Mesenchymal stem cell (in vitro differentiated cells and primary cell): Measurements from ENCODE around the gene NAA16.
"Not testable (repeated sequence)": the region's sequence is repeated elsewhere in the genome, so short reads cannot be mapped to it uniquely, and the experiment has no call there.

Source experiments
- DNase-seq: peaks from one replicate; pipeline ENCODE4 v3.0.0-alpha.2; 2013
- H2AFZ ChIP-seq: one replicate; pipeline ENCODE4 v1.6.1; 2013; ENCODE audit warnings: low read depth, mild to moderate bottlenecking, control low read depth, inconsistent platforms, low read length, moderate library complexity
- H2AK5ac ChIP-seq: 2 replicates; pipeline ENCODE4 v1.6.1; 2013; ENCODE audit warnings: low read length, moderate library complexity, mild to moderate bottlenecking, inconsistent platforms; ENCODE audit not compliant: severe bottlenecking
- H2BK120ac ChIP-seq: one replicate; pipeline ENCODE4 v1.6.1; 2013; ENCODE audit warnings: low read depth, mild to moderate bottlenecking, inconsistent platforms, low read length, moderate library complexity
- H2BK12ac ChIP-seq, 2 experiments: one replicate each; pipeline ENCODE4 v1.6.1; 2013; ENCODE audit warnings: inconsistent platforms in 2 of 2, low read length in 2 of 2, mild to moderate bottlenecking in 2 of 2, moderate library complexity in 2 of 2, control low read depth in 1 of 2
- H2BK15ac ChIP-seq: one replicate; pipeline ENCODE4 v1.6.1; 2013; ENCODE audit warnings: mild to moderate bottlenecking, low read depth, inconsistent platforms; ENCODE audit not compliant: poor library complexity, severe bottlenecking
- H2BK5ac ChIP-seq: 2 replicates; pipeline ENCODE4 v1.6.1; 2013; ENCODE audit warnings: low read depth, mild to moderate bottlenecking, low read length, control low read depth, inconsistent platforms; ENCODE audit not compliant: poor library complexity, severe bottlenecking
- H3K14ac ChIP-seq, 2 experiments: one replicate each; pipeline ENCODE4 v1.6.1; 2013; ENCODE audit warnings: inconsistent platforms in 2 of 2, low read length in 2 of 2, control low read depth in 1 of 2, mild to moderate bottlenecking in 1 of 2, moderate library complexity in 1 of 2
- H3K18ac ChIP-seq, 2 experiments: one replicate each; pipeline ENCODE4 v1.6.1; 2013; ENCODE audit warnings: inconsistent platforms in 2 of 2, low read length in 2 of 2, control low read depth in 1 of 2, low read depth in 1 of 2, mild to moderate bottlenecking in 1 of 2
- H3K23ac ChIP-seq, 2 experiments: one replicate each; pipeline ENCODE4 v1.6.1; 2013; ENCODE audit warnings: inconsistent platforms in 2 of 2, low read length in 2 of 2, mild to moderate bottlenecking in 2 of 2, moderate library complexity in 2 of 2, control low read depth in 1 of 2
- H3K27ac ChIP-seq: 2 replicates; pipeline ENCODE4 v1.5.1; 2013; ENCODE audit warnings: mild to moderate bottlenecking, moderate library complexity, low read length, control low read depth, inconsistent platforms; ENCODE audit not compliant: poor library complexity, severe bottlenecking
- H3K27me3 ChIP-seq, 2 experiments: 2 replicates each; pipeline versions ENCODE4 v1.6.1 to v1.7.0; 2013; ENCODE audit warnings: low read length in 2 of 2, mild to moderate bottlenecking in 2 of 2, moderate library complexity in 2 of 2, control low read depth in 1 of 2, inconsistent platforms in 1 of 2; ENCODE audit not compliant: control insufficient read depth in 1 of 2, insufficient read depth in 1 of 2
- H3K36me3 ChIP-seq, 2 experiments: 2 replicates each; pipeline versions ENCODE4 v1.6.1 to v1.7.0; 2013; ENCODE audit warnings: low read length in 2 of 2, control low read depth in 1 of 2, inconsistent platforms in 1 of 2, low read depth in 1 of 2, mild to moderate bottlenecking in 1 of 2; ENCODE audit not compliant: insufficient read depth in 2 of 2, control insufficient read depth in 1 of 2
- H3K4ac ChIP-seq, 2 experiments: one replicate each; pipeline ENCODE4 v1.6.1; 2013; ENCODE audit warnings: inconsistent platforms in 2 of 2, low read length in 2 of 2, mild to moderate bottlenecking in 2 of 2, moderate library complexity in 2 of 2, control low read depth in 1 of 2, low read depth in 1 of 2
- H3K4me1 ChIP-seq: 2 replicates; pipeline ENCODE4 v1.6.1; 2013; ENCODE audit warnings: low read depth, low read length, control low read depth; ENCODE audit not compliant: control insufficient read depth, insufficient read depth
- H3K4me2 ChIP-seq: 2 replicates; pipeline ENCODE4 v1.6.1; 2013; ENCODE audit warnings: low read length, mild to moderate bottlenecking, inconsistent platforms; ENCODE audit not compliant: poor library complexity, severe bottlenecking
- H3K4me3 ChIP-seq, 2 experiments: 2 replicates each; pipeline versions ENCODE4 v1.5.1 to v1.7.0; 2013; ENCODE audit warnings: low read length in 2 of 2, mild to moderate bottlenecking in 2 of 2, control low read depth in 1 of 2, low read depth in 1 of 2; ENCODE audit not compliant: insufficient read depth in 1 of 2
- H3K79me1 ChIP-seq: replicated peaks from 2 replicates; pipeline ENCODE4 v1.6.1; 2013; ENCODE audit warnings: mild to moderate bottlenecking, control low read depth, low read length, inconsistent platforms; ENCODE audit not compliant: poor library complexity, severe bottlenecking
- H3K9ac ChIP-seq: 2 replicates; pipeline ENCODE4 v1.7.0; 2013; ENCODE audit warnings: mild to moderate bottlenecking, low read length, moderate library complexity
- H3K9me3 ChIP-seq: 2 replicates; pipeline ENCODE4 v1.7.0; 2013; ENCODE audit warnings: mild to moderate bottlenecking, low read length; ENCODE audit not compliant: control insufficient read depth
- H4K8ac ChIP-seq: one replicate; pipeline ENCODE4 v1.6.1; 2013; ENCODE audit warnings: inconsistent platforms, mild to moderate bottlenecking, low read length, moderate library complexity
- H4K91ac ChIP-seq: one replicate; pipeline ENCODE4 v1.6.1; 2013; ENCODE audit warnings: mild to moderate bottlenecking, low read length, inconsistent platforms
- WGBS: methylation state at CpG from one replicate; pipeline ENCODE4 v1.1.7; 2013; ENCODE audit warnings: mixed read lengths; 5-methylcytosine and 5-hydroxymethylcytosine counted together

The NAA16 gene

GRCh38 chr13:41279156-41279555 lies 31.9 kb upstream of the NAA16 start:
- WGBS, result 71% methylated on average over 2 of the region's 2 CpGs
- not testable (repeated sequence) for H2BK5ac ChIP-seq, DNase-seq, H3K36me3 ChIP-seq, H2BK12ac ChIP-seq, H3K18ac ChIP-seq, H3K14ac ChIP-seq, H2AK5ac ChIP-seq, H2BK120ac ChIP-seq, H2BK15ac ChIP-seq, H3K9me3 ChIP-seq, H4K91ac ChIP-seq, H3K27me3 ChIP-seq, H3K79me1 ChIP-seq, H3K4me1 ChIP-seq, H3K9ac ChIP-seq, H3K23ac ChIP-seq, H4K8ac ChIP-seq, H3K4me3 ChIP-seq, H3K4ac ChIP-seq, H3K4me2 ChIP-seq, H3K27ac ChIP-seq, H2AFZ ChIP-seq

- WGBS, result 91% methylated on average over 4 of the region's 5 CpGs
- Histone ChIP-seq H2BK12ac (no peak overlapping the region), H3K14ac (no peak overlapping the region)
These were observed 28.9 kb upstream of the NAA16 start for GRCh38 chr13:41282129-41282571.

GRCh38 chr13:41284512-41285288 lies 26.4 kb upstream of the NAA16 start:
- Histone ChIP-seq H2BK5ac (no peak overlapping the region), H2AK5ac (no peak overlapping the region), H3K9me3 (no peaks in the 10 kb centered on the region), H3K23ac (no peak overlapping the region), H3K4me3 (no peak overlapping the region), H4K91ac (no peak overlapping the region), H2BK12ac (no peak overlapping the region), H3K4me2 (no peak overlapping the region), H3K9ac (no peak overlapping the region), H3K27me3 (no peaks in the 10 kb centered on the region), H3K18ac (no peak overlapping the region), H2AFZ (no peak overlapping the region), H3K14ac (no peak overlapping the region), H4K8ac (no peak overlapping the region), H2BK15ac (no peak overlapping the region), H3K79me1 (no peaks in the 10 kb centered on the region), H2BK120ac (no peak overlapping the region), H3K36me3 (no peaks in the 10 kb centered on the region), H3K4me1 (peaks cover 2% of the 10 kb centered on the region), H3K27ac (no peak overlapping the region), H3K4ac (no peak overlapping the region)
- no peak for DNase-seq
- WGBS, result 77% methylated on average over 12 of the region's 13 CpGs

More at GRCh38 chr13:41282129-41282571, 28.9 kb upstream of the NAA16 start:
- Histone ChIP-seq H3K79me1 (no peaks in the 10 kb centered on the region), H3K9ac (no peak overlapping the region), H3K4me2 (no peak overlapping the region), H2AFZ (no peak overlapping the region), H4K8ac (no peak overlapping the region), H3K27ac (peak overlapping the region; percentile 33), H2BK15ac (no peak overlapping the region), H3K18ac (no peak overlapping the region), H2BK5ac (no peak overlapping the region), H3K4me1 (peaks cover 2% of the 10 kb centered on the region), H3K36me3 (no peaks in the 10 kb centered on the region), H4K91ac (no peak overlapping the region), H3K9me3 (no peaks in the 10 kb centered on the region), H2BK120ac (no peak overlapping the region), H3K23ac (no peak overlapping the region), H2AK5ac (no peak overlapping the region), H3K4ac (no peak overlapping the region), H3K27me3 (no peaks in the 10 kb centered on the region), H3K4me3 (no peak overlapping the region)
- DNase-seq, result no peak

- peaks cover 2% of the 10 kb centered on the region for H3K4me1 ChIP-seq
- no peak overlapping the region for H3K14ac ChIP-seq
- no peak overlapping the region for H2BK12ac ChIP-seq
- 98% methylated on average over 4 of the region's 5 CpGs for WGBS
- H3K18ac ChIP-seq, result no peak overlapping the region
- no peak overlapping the region for H2BK15ac ChIP-seq
- H2BK5ac ChIP-seq, result no peak overlapping the region
- DNase-seq, result no peak
- no peak overlapping the region for H2AFZ ChIP-seq
- H4K91ac ChIP-seq, result no peak overlapping the region
- H3K27me3 ChIP-seq, result no peaks in the 10 kb centered on the region
- H3K9ac ChIP-seq, result no peak overlapping the region
- no peak overlapping the region for H3K4me2 ChIP-seq
- H3K9me3 ChIP-seq, result no peaks in the 10 kb centered on the region
- H2AK5ac ChIP-seq, result no peak overlapping the region
- no peak overlapping the region for H2BK120ac ChIP-seq
- H3K23ac ChIP-seq, result no peak overlapping the region
- H3K4me3 ChIP-seq, result no peak overlapping the region
- H4K8ac ChIP-seq, result no peak overlapping the region
- no peak overlapping the region for H3K4ac ChIP-seq
- H3K27ac ChIP-seq, result no peak overlapping the region
- H3K79me1 ChIP-seq, result no peaks in the 10 kb centered on the region
- no peaks in the 10 kb centered on the region for H3K36me3 ChIP-seq
These were observed 24.7 kb upstream of the NAA16 start for GRCh38 chr13:41286370-41286769.
